NT2/D1 (cell line): ENCODE measurements around the gene PELI2.

ENCODE experiments used
- SUZ12 ChIP-seq: IDR thresholded peaks from 2 replicates; pipeline ENCODE4 v1.6.1; 2011; ENCODE audit not compliant: insufficient read length, insufficient read depth; ENCODE audit errors: extremely low read depth
- ZNF274 ChIP-seq: IDR thresholded peaks from 2 replicates; pipeline ENCODE4 v1.6.1; 2011; ENCODE audit warnings: mild to moderate bottlenecking, low read depth, low read length

GRCh38 chr14:56339855-56340701 is 221.9 kb downstream of the PELI2 start:
- TF ChIP-seq SUZ12 (no peak), ZNF274 (no peak)
